NOMO-1 (cell line): Measurements from ENCODE around the gene GFM2.
A peak's percentile ranks its signal among the peaks of the same experiment; 100 is the strongest.
"Not testable (repeated sequence)": the region's sequence is repeated elsewhere in the genome, so short reads cannot be mapped to it uniquely, and the experiment has no call there.

Experiments used
- DNase-seq, 2 experiments: peaks; one replicate each; lab custom pipeline; 2025; ENCODE audit not compliant: unreplicated experiment in 2 of 2; lab: John Stamatoyannopoulos, UW

Gene GFM2, protein sequence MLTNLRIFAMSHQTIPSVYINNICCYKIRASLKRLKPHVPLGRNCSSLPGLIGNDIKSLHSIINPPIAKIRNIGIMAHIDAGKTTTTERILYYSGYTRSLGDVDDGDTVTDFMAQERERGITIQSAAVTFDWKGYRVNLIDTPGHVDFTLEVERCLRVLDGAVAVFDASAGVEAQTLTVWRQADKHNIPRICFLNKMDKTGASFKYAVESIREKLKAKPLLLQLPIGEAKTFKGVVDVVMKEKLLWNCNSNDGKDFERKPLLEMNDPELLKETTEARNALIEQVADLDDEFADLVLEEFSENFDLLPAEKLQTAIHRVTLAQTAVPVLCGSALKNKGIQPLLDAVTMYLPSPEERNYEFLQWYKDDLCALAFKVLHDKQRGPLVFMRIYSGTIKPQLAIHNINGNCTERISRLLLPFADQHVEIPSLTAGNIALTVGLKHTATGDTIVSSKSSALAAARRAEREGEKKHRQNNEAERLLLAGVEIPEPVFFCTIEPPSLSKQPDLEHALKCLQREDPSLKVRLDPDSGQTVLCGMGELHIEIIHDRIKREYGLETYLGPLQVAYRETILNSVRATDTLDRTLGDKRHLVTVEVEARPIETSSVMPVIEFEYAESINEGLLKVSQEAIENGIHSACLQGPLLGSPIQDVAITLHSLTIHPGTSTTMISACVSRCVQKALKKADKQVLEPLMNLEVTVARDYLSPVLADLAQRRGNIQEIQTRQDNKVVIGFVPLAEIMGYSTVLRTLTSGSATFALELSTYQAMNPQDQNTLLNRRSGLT

DNA sequence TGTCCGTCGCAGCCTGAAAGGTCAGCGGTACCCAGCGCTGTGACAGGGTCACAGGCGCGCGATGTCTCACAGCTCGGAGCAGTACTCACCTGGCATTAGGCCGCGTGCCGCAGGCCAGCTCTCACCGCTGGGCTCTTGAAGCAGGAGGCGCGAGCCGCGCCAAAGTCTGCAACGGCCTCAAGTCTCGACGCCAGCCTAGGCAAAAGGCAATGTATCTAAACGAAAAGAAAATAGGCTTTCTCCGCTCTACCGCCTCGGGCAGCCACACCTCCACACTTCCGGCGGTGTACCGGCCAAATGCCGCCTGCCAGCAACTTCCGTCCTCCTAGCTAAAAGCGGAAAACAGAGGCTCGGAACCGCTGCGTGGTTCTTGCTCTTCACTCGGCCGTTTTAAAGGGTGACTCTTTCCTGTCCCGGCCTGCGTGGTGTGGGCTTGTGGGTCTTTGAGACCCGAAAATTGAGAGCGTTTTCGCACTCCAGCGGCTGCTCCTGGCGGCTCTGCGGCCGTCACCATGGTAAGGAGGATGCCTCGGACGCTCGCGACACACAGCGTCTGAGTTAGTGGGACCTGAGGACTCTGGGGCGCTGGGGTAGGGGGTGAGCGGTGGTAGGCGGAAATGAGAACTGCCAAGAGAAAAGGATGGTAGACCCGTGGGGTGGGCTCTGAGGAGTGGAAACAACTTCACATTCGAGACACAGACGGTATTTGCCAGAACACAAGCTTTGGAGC, at the start of gene GFM2, which contains the start of gene NSA2:
Gene GFM2, minus strand, starts transcription at position 269 of the 730 bp plus-strand sequence. CDS start 3,375 bp downstream, outside the sequence.
Gene NSA2, plus strand, starts transcription at position 401 of the 730 bp plus-strand sequence. Its CDS starts 112 bp downstream, at position 513.
- peak; percentile 87 to 92 for DNase-seq

- no peak for DNase-seq
Observed at GRCh38 chr5:74810915-74811314, 44.0 kb upstream of the GFM2 start.

DNA sequence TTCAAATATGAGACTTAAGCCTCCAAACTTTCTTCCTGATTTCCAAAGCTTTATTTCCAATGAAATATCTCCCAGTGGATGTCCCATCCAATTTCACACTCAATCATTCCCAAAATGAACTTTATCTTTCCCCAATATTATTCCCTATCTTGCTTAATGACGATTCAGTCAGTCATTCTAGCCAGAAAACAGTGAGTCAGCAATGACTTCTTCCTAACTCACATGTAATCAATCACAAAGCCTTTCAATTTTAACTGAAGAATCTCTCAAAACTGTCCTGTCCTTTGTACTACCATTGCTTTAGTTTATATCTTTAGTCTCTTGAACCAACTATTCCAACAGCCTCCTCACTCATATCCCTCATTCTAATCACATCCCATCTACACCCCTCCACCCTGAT, 35.0 kb upstream of the GFM2 start:
- no peak for DNase-seq

DNA sequence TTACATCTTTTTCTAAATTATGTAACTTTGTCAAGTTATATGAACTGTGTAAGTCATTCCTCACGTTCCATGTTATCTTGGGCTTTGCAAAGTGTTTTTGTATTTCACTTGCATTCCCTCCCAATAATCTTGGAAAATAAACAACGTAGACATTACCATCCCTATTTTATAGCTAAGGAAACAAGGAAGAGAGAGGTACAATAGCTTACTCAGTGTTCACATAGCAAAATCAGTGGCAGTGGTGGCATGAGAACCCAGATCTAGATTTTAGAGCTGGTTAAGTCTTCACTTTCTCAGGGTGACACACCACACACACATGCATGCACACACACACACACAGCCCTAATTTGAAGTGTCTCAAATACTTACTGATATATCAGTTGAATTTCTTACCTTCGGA, 34.3 kb upstream of the GFM2 start:
- DNase-seq: no peak

GRCh38 chr5:74798977-74799911, 32.3 kb upstream of the GFM2 start:
- no peak for DNase-seq

DNA sequence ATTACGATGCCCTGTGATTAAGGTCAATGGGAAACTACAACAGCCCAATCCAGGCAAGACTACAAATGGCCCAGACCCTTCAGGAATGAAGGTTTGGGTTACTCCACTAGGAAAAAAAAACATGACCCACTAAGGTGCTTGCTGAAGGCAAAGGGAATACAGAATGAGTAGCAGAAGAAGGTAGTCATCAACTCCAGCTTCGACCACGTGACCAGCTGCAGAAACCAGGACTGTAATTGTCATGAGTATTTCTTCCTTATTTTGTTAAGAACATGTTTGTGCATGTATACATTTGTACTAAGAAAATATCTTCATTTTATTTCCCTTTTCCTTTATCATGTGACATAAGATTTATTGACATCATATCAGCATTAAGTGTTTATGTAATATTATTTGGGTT, 24.8 kb upstream of the GFM2 start:
- DNase-seq: not testable (repeated sequence)

DNA sequence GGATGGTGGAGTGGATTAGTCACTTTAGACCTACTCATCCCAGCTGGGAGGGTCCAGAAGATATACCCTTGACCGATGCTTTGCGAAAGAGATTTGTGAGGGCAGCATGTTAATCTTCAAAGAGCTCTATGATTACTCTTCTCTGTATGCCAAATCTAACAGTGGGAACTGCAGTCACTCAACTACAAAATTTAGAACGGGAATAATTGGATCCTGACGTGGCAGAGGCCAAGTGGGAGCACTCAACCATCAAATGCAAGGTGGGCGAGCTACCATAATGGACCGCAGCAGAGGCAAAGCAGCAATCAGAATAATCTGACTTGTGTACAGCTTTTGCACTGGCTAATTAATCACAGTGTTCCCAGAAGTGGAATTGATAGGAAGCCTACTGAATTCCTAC, 20.5 kb upstream of the GFM2 start:
- DNase-seq: no peak

DNA sequence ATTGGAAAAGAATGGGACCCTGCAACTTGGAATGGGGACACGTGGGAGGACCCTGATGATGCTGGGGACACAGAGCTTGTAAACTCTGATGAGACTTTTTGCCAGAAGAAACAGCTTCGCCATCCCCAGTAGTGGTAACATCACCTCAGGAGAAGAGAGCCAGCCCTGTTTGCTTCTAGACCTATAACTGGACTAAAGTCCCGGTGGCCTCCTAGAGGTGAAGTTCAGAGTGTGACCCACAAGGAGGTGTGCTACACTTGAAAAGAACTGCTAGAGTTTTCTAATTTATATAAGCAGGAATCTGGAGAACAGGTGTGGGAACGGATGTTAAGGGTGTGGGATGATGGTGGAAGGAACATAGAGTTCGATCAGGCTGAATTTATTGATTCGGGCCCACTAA, 19.9 kb upstream of the GFM2 start:
- no peak for DNase-seq

- DNase-seq: no peak
Observed at GRCh38 chr5:74778609-74779008, 11.7 kb upstream of the GFM2 start.

DNA sequence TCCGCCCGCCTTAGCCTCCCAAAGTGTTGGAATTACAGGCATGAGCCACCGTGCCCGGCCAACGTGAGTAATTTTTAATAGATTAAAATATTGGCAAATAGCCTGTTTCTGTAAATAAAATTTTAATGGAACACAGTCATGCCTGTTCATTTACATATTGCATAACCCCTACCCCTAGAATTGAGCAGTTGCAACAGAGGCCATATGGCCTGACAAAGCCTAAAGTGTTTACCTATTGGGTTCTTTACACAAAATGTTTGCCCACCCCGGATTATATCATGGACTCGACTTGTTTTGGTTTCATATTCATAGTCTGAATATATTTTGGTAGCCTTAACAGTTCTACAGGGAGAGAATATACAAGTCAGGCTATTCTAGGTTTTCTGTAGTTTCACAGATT, 5.4 kb upstream of the GFM2 start:
- DNase-seq: peak; percentile 12 to 15

GRCh38 chr5:74767579-74767913, 629 bp upstream of the GFM2 start:
- peak; percentile 3 to 42 for DNase-seq

DNA sequence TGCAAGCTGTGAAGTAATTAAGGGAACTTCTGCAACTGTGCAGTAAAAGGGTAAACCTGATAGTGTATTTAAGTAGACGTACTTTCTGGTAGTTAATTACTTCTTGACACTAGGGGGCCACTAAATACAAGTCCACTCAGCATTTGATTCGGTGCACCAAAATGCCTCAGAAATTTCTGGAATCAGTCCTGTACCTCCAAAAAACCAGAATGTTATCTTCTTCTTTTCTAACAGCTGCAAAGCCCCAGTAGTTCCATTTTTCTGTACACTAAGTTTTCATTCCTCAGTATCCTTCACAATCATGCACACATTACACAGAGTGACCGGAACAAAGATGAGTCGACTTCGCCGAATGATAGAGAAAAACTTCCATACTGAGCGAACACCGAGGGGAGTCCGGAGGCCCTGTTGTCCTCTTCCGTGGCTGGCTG, 484 bp downstream of the GFM2 start:
- peak; percentile 48 to 89 for DNase-seq

- DNase-seq: no peak
Observed at GRCh38 chr5:74765929-74766328, 988 bp downstream of the GFM2 start.

GRCh38 chr5:74765201-74765600, 1.7 kb downstream of the GFM2 start:
- DNase-seq: no peak

DNA sequence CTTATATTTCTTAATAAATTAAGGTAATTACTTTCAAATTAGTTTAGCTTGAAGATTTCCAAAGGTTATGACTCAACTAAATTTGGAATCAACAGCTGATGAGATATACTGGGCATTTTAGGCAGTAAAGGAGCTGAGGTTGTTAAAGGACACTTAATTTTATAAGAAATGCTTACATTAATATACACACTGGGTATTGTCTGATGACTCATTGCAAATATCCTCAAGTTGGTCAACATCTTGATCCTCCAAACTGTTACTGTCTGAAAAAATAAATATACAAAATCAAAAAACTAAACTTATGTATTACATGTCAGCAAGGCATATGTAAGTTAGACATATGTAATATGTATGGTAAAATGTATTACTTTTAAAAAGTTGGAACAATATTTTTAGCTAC, 3.4 kb downstream of the GFM2 start:
- no peak for DNase-seq

- no peak for DNase-seq
Observed at GRCh38 chr5:74762599-74762998, 4.3 kb downstream of the GFM2 start.

GRCh38 chr5:74761241-74761640, 5.7 kb downstream of the GFM2 start:
- no peak for DNase-seq

DNA sequence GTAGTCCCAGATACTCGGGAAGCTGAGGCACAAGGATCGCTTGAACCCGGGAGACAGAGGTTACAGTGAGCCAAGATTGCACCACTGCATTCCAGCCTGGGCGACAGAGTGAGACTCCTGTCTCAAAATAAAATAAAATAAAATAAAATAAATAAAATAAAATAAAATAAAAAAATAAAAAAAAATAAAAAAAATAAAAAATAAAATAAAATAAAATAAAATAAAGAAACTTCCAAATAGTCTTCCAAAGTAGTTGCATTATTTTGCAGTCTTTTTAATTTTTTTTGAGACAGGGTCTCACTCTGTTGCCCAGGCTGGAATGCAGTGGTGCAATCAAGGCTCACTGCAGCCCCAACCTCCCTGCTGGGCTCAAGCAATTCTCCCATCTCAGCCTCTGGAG, 18.2 kb downstream of the GFM2 start:
- not testable (repeated sequence) for DNase-seq

DNA sequence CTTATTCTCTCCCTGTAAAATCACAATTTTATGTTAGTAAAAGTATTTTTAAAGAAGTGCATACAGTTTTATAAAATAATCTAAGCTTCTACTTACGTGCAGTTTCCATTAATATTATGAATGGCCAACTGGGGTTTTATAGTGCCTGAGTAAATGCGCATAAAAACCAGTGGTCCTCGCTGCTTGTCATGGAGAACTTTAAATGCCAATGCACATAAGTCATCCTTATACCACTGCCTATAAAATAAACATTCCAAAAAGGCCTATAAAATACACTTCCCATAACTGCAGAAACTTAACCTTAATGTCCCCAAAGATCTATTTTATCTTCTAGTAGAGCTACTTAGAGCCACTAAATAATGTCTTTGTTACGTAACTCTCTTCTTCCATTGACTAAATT, 28.5 kb downstream of the GFM2 start:
- DNase-seq: no peak

- no peak for DNase-seq
Observed at GRCh38 chr5:74736759-74737158, 30.2 kb downstream of the GFM2 start.
